Endothelial cell of umbilical vein (primary cell): ENCODE measurements around the gene UST. TPM values are rescaled to one million over a fixed set of nuclear protein-coding genes. Genes with fewer than 3 reads are reported as not detected.

Experiments used
- BruUV-seq: library from RNA; stranded (reverse); fragments of 400-500 nt; replicated peaks from 2 replicates; lab custom pipeline; 2021; lab: Mats Ljungman, UMichigan
- CTCF ChIA-PET: fragments of 300-600, 350-600 bp; sonication (Branson Sonifier 250); formaldehyde crosslinking; loops from one replicate; lab custom pipeline; 2021; ENCODE audit warnings: antibody characterized with exemption, inconsistent platforms; lab: Charles Lee
- POLR2A ChIA-PET: fragments of 300-600, 350-600 bp; sonication (Branson Sonifier 250); formaldehyde crosslinking; loops from one replicate; lab custom pipeline; 2021; ENCODE audit warnings: antibody characterized with exemption, inconsistent platforms; lab: Charles Lee
- DNase-seq: peaks from one replicate; pipeline ENCODE4 v3.0.0-alpha.2; 2011; ENCODE audit warnings: low read depth, low spot score
- FAIRE-seq: peaks from 2 replicates; lab custom pipeline; 2011; peaks lifted over from hg19 to GRCh38; lab: Jason Lieb, UNC
- H2AFZ ChIP-seq: 2 replicates; pipeline ENCODE4 v1.6.0; 2012; ENCODE audit warnings: low read depth, low read length, control low read depth, inconsistent platforms
- H3K27ac ChIP-seq: 2 replicates; pipeline ENCODE4 v1.5.1; 2011; ENCODE audit warnings: low read depth, mild to moderate bottlenecking, control low read depth, low read length, moderate library complexity; ENCODE audit not compliant: insufficient read depth
- H3K27me3 ChIP-seq, 2 experiments: 2 replicates each; pipeline versions ENCODE4 v1.6.0 to v1.6.1; 2011; ENCODE audit warnings: low read length in 2 of 2, mixed read lengths in 1 of 2; ENCODE audit not compliant: control insufficient read depth in 2 of 2, insufficient read depth in 2 of 2
- H3K36me3 ChIP-seq, 2 experiments: 2 replicates in 1 of 2; 3 replicates in 1 of 2; pipeline ENCODE4 v1.5.1; 2011; ENCODE audit warnings: low read length in 2 of 2, mild to moderate bottlenecking in 1 of 2, moderate library complexity in 1 of 2; ENCODE audit not compliant: control insufficient read depth in 2 of 2, insufficient read depth in 2 of 2; ENCODE audit errors: extremely low read depth in 1 of 2
- H3K4me1 ChIP-seq: 3 replicates; pipeline ENCODE4 v1.5.1; 2011; ENCODE audit warnings: mild to moderate bottlenecking, low read length; ENCODE audit not compliant: control insufficient read depth, insufficient read depth; ENCODE audit errors: extremely low read depth
- H3K4me2 ChIP-seq: 2 replicates; pipeline ENCODE4 v1.6.1; 2011; ENCODE audit warnings: low read length, control low read depth, mixed read lengths; ENCODE audit not compliant: insufficient read depth
- H3K4me3 ChIP-seq, 3 experiments: fragments of 200-600 bp in 1 of 3; sonication (generic), shearing (Covaris generic) in 1 of 3; replicated peaks in 1 of 3; 2 replicates each; pipeline ENCODE4 v1.5.1; 2011 to 2016; ENCODE audit warnings: control low read depth in 3 of 3, low read length in 3 of 3, mild to moderate bottlenecking in 2 of 3, inconsistent platforms in 1 of 3, low read depth in 1 of 3, moderate library complexity in 1 of 3; ENCODE audit not compliant: insufficient read depth in 1 of 3
- H3K79me2 ChIP-seq: 2 replicates; pipeline ENCODE4 v1.6.0; 2012; ENCODE audit warnings: low read length, inconsistent platforms; ENCODE audit not compliant: control insufficient read depth, insufficient read depth
- H3K9ac ChIP-seq: replicated peaks from 2 replicates; pipeline ENCODE3; 2011; ENCODE audit warnings: low read length, control low read depth; ENCODE audit not compliant: insufficient read depth; ENCODE audit errors: extremely low read depth
- H3K9me1 ChIP-seq: replicated peaks from 3 replicates; pipeline ENCODE4 v1.6.0; 2011; ENCODE audit warnings: mild to moderate bottlenecking, low read length; ENCODE audit not compliant: control insufficient read depth, insufficient read depth; ENCODE audit errors: extremely low read depth
- H3K9me3 ChIP-seq: replicated peaks from 2 replicates; pipeline ENCODE4 v1.5.1; 2012; ENCODE audit warnings: low read length, inconsistent platforms; ENCODE audit not compliant: control insufficient read depth, insufficient read depth
- H4K20me1 ChIP-seq: replicated peaks from 2 replicates; pipeline ENCODE3; 2011; ENCODE audit warnings: mild to moderate bottlenecking, low read length; ENCODE audit not compliant: control insufficient read depth, insufficient read depth; ENCODE audit errors: extremely low read depth
- CTCF ChIP-seq, 2 donors: IDR thresholded peaks; 1 replicate in 1 of 2; 2 replicates in 1 of 2; pipeline ENCODE4 v1.5.1; 2011; ENCODE audit warnings: low read length in 2 of 2, mild to moderate bottlenecking in 2 of 2, moderate library complexity in 2 of 2, control low read depth in 1 of 2, inconsistent platforms in 1 of 2, low read depth in 1 of 2; ENCODE audit not compliant: insufficient read depth in 1 of 2; ENCODE audit errors: extremely low read depth in 1 of 2
- EZH2 ChIP-seq: IDR thresholded peaks from 2 replicates; pipeline ENCODE4 v1.6.1; 2012; ENCODE audit warnings: borderline replicate concordance, low read depth, mild to moderate bottlenecking, moderate library complexity, low read length, inconsistent platforms; ENCODE audit not compliant: severe bottlenecking
- FOS ChIP-seq: IDR thresholded peaks from 2 replicates; pipeline ENCODE4 v1.6.1; 2011; ENCODE audit warnings: mild to moderate bottlenecking, low read length, moderate library complexity, borderline replicate concordance; ENCODE audit not compliant: insufficient read depth
- GATA2 ChIP-seq: IDR thresholded peaks from 2 replicates; pipeline ENCODE4 v1.7.0; 2011; ENCODE audit warnings: low read depth, mild to moderate bottlenecking, moderate library complexity, mixed read lengths, low read length; ENCODE audit not compliant: insufficient read length, insufficient read depth
- JUN ChIP-seq: IDR thresholded peaks from 2 replicates; pipeline ENCODE4 v1.6.1; 2011; ENCODE audit warnings: borderline replicate concordance, low read depth; ENCODE audit not compliant: insufficient read length, insufficient read depth
- MAX ChIP-seq: IDR thresholded peaks from 2 replicates; pipeline ENCODE4 v1.6.1; 2011; ENCODE audit not compliant: insufficient read depth, insufficient read length
- MYC ChIP-seq: IDR thresholded peaks from one replicate; pipeline ENCODE4 v1.6.1; 2011; ENCODE audit warnings: mild to moderate bottlenecking, low read depth, low read length
- POLR2A ChIP-seq: IDR thresholded peaks from 2 replicates; pipeline ENCODE4 v1.6.1; 2012; ENCODE audit warnings: low read depth, mild to moderate bottlenecking, control low read depth, low read length
- POLR2AphosphoS5 ChIP-seq: IDR thresholded peaks from 2 replicates; pipeline ENCODE4 v1.6.1; 2012; ENCODE audit warnings: low read depth, mild to moderate bottlenecking, control low read depth, low read length, moderate library complexity; ENCODE audit not compliant: insufficient read depth
- dilution Hi-C: fragments of 300-500 bp; cut with MboI; formaldehyde crosslinking; loops from one replicate; pipeline ENCODE4 v1.15.0; 2019; ENCODE audit warnings: low sequenced_read_pairs; ENCODE audit not compliant: extremely low pct_ligation_motif_present
- intact Hi-C: fragments of 100-400 bp; cut with micrococcal nuclease; formaldehyde crosslinking; loops from one replicate; pipeline ENCODE4 v1.10.0; 2022
- polyA plus RNA-seq, 4 experiments: library from polyadenylated mRNA; depleted of rRNA in 3 of 4; stranded (reverse) in 3 of 4; unstranded in 1 of 4; fragments of >200 nt; gene quantifications; 2 replicates each; pipeline versions ENCODE4 v1.2.1 to v1.2.3, GENCODE V29; 2011 to 2012; ENCODE audit warnings: missing spikeins in 1 of 4
- total RNA-seq: library from RNA; stranded (reverse); gene quantifications from 2 replicates; pipeline ENCODE4 v1.2.3, GENCODE V29; 2021

The UST gene
- total and polyA plus RNA-seq, 2 donors (not counting 3 experiments of a cell fraction or from before 2014, with no cell fraction given), result 0.26 to 0.84 TPM

GRCh38 chr6:149063468-149063867, 316.6 kb downstream of the UST start:
- Histone ChIP-seq H3K4me3 (no peak overlapping the region), H3K27ac (no peak overlapping the region), H3K79me2 (no peaks in the 10 kb centered on the region), H3K9ac (no peak overlapping the region), H3K4me1 (peaks cover 10% of the 10 kb centered on the region), H3K36me3 (no peaks in the 10 kb centered on the region), H3K9me1 (no peaks in the 10 kb centered on the region), H3K4me2 (no peak overlapping the region), H2AFZ (no peak overlapping the region), H4K20me1 (no peaks in the 10 kb centered on the region), H3K27me3 (peaks cover 34 to 52% of the 10 kb centered on the region in 2 experiments), H3K9me3 (no peaks in the 10 kb centered on the region)
- DNase-seq (no peak), FAIRE-seq (no peak)
- no peak for TF ChIP-seq JUN
- no peak for TF ChIP-seq POLR2AphosphoS5
- no peak for TF ChIP-seq FOS
- no peak for TF ChIP-seq CTCF (IDR thresholded peaks at IDR 0.05; ENCODE audit: extremely low read depth in 1 of 2, insufficient read depth in 1 of 2, low read depth in 1 of 2, low read length in 2 of 2)
- no peak for TF ChIP-seq MYC
- TF ChIP-seq GATA2, result no peak
- no peak for TF ChIP-seq EZH2
- no peak for TF ChIP-seq MAX
- no peak for TF ChIP-seq POLR2A
- ChIA-PET POLR2A (no interaction called here), CTCF (interaction anchor here (1.0 to 2.1 kb wide), 4 partner anchors 14 to 35 kb away, joined by 3 to 16 read pairs (median 4); no protein-coding TSS in a partner anchor)
- BruUV-seq, result no TSS peak
- dilution Hi-C loops (no loop called here), intact Hi-C loops (no loop called here)
